ENCODE measurements around the gene TNS1.

Gene TNS1

GRCh38 chr2:217752714-217753459 is 249.9 kb downstream of the TNS1 start:
- TF ChIP-seq CTCF (IDR thresholded peaks at IDR 0.05; ENCODE audit: low read depth, low read length), result no peak

GRCh38 chr2:217751952-217752351 is 250.8 kb downstream of the TNS1 start:
- DNase-seq (ENCODE audit: extremely low read depth, low read depth), result no peak
- no peak for TF ChIP-seq CTCF (IDR thresholded peaks at IDR 0.05; ENCODE audit: low read depth, low read length)

More at GRCh38 chr2:217752714-217753459, 249.9 kb downstream of the TNS1 start:
- no peak for DNase-seq (ENCODE audit: extremely low read depth, low read depth)

- DNase-seq (ENCODE audit: extremely low read depth, low read depth), result no peak
- no peak for TF ChIP-seq CTCF (IDR thresholded peaks at IDR 0.05; ENCODE audit: low read depth, low read length)
These were observed 251.6 kb downstream of the TNS1 start for GRCh38 chr2:217751192-217751591.
